Smooth muscle cell (in vitro differentiated cells): ENCODE data around the gene PRSS16. TPM values are rescaled to one million over a fixed set of nuclear protein-coding genes. Genes with fewer than 3 reads are reported as not detected.

Source experiments
- DNase-seq: peaks from one replicate; lab custom pipeline; 2025; ENCODE audit not compliant: unreplicated experiment; lab: John Stamatoyannopoulos, UW
- H2AFZ ChIP-seq: fragments of 200-600 bp; sonication (generic); 2 replicates; pipeline ENCODE4 v1.6.0; 2016; ENCODE audit warnings: antibody characterized with exemption, low read depth, mild to moderate bottlenecking
- H3F3A ChIP-seq: fragments of 200-600 bp; sonication (generic); 2 replicates; pipeline ENCODE4 v1.6.0; 2017; ENCODE audit warnings: antibody characterized with exemption, low read depth
- H3K27ac ChIP-seq: fragments of 200-600 bp; sonication (generic); 2 replicates; pipeline ENCODE4 v1.5.1; 2016; ENCODE audit warnings: low read depth, mild to moderate bottlenecking
- H3K27me3 ChIP-seq: fragments of 200-600 bp; sonication (generic); 2 replicates; pipeline ENCODE4 v1.6.1; 2016; ENCODE audit warnings: low read depth, mild to moderate bottlenecking
- H3K36me3 ChIP-seq: fragments of 200-600 bp; sonication (generic); 2 replicates; pipeline ENCODE4 v1.5.1; 2016; ENCODE audit warnings: low read depth
- H3K4me1 ChIP-seq: fragments of 200-600 bp; sonication (generic); 2 replicates; pipeline ENCODE4 v1.5.1; 2016; ENCODE audit warnings: low read depth
- H3K4me2 ChIP-seq: fragments of 200-600 bp; sonication (generic); 2 replicates; pipeline ENCODE4 v1.6.0; 2016; ENCODE audit warnings: mild to moderate bottlenecking
- H3K4me3 ChIP-seq: fragments of 200-600 bp; sonication (generic); 2 replicates; pipeline ENCODE4 v1.5.1; 2016; ENCODE audit warnings: mild to moderate bottlenecking
- H3K79me2 ChIP-seq: fragments of 200-600 bp; sonication (generic); 2 replicates; pipeline ENCODE4 v1.6.0; 2016; ENCODE audit warnings: low read depth, mild to moderate bottlenecking
- H3K9ac ChIP-seq: fragments of 200-600 bp; sonication (generic); 2 replicates; pipeline ENCODE4 v1.6.0; 2016; ENCODE audit warnings: low read depth
- H3K9me3 ChIP-seq: fragments of 200-600 bp; sonication (generic); replicated peaks from 2 replicates; pipeline ENCODE4 v1.5.1; 2016; ENCODE audit warnings: low read depth
- H4K20me1 ChIP-seq: fragments of 200-600 bp; sonication (generic); 2 replicates; pipeline ENCODE4 v1.6.0; 2016; ENCODE audit warnings: low read depth
- WGBS: methylation state at CpG from one replicate; pipeline ENCODE4 v1.1.7; 2016; ENCODE audit warnings: low lambda C conversion rate; 5-methylcytosine and 5-hydroxymethylcytosine counted together
- polyA plus RNA-seq: library from polyadenylated mRNA; unstranded; fragments of >200 nt; fragmentation: Nextera tagmentation; extraction: Ambion mirVana; gene quantifications from 2 replicates; pipeline ENCODE4 v1.2.1, GENCODE V29; 2016
- total RNA-seq: library from RNA; depleted of rRNA; stranded (reverse); fragments of >200 nt; gene quantifications from 2 replicates; pipeline ENCODE4 v1.2.3, GENCODE V29; 2014
- TF ChIP-seq, protein P1 (sequence below): fragments of 200-600 bp; sonication (generic); IDR thresholded peaks from 2 replicates; pipeline ENCODE4 v1.5.1; 2017; ENCODE audit warnings: borderline replicate concordance, mild to moderate bottlenecking, antibody characterized with exemption; ENCODE audit not compliant: insufficient read depth, poor library complexity, severe bottlenecking

Gene PRSS16
- total and polyA plus RNA-seq, 2 experiments from 2014 or later = 2.8 to 7.6 TPM

DNA sequence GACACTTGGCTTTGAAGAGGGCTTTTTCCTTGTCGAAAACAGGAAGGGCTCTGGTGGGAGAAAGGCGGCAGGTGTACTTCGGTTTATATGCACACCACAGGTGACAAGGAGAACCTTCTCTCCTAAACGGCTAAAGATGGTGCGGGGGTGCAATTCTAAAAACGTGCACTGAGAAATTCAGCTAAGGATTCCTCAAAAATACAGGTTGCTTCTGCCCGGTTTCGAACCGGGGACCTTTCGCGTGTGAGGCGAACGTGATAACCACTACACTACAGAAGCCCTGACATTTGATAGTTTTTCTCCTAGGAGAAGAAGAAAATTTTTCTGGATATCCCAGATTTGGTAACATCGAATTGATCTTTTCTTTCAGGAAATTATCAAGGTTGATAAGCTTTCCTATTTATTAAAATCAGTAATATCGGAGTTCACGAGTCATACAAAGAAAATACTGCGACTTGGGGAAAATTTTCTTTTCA is 32.6 kb downstream of the PRSS16 start:
- H3K4me3 ChIP-seq = peak overlapping the region; percentile 74
- H2AFZ ChIP-seq = peak overlapping the region; percentile 92
- H3K27ac ChIP-seq = peak overlapping the region; percentile 32
- peaks cover 5% of the 10 kb centered on the region for H3K4me1 ChIP-seq
- H3K9ac ChIP-seq = peak overlapping the region; percentile 65
- 1% methylated on average over 17 of the region's 17 CpGs for WGBS
- no peak for DNase-seq
- H3F3A ChIP-seq = no peaks in the 10 kb centered on the region
- no peaks in the 10 kb centered on the region for H3K9me3 ChIP-seq
- no peaks in the 10 kb centered on the region for H3K27me3 ChIP-seq
- TF ChIP-seq, protein P1, sequence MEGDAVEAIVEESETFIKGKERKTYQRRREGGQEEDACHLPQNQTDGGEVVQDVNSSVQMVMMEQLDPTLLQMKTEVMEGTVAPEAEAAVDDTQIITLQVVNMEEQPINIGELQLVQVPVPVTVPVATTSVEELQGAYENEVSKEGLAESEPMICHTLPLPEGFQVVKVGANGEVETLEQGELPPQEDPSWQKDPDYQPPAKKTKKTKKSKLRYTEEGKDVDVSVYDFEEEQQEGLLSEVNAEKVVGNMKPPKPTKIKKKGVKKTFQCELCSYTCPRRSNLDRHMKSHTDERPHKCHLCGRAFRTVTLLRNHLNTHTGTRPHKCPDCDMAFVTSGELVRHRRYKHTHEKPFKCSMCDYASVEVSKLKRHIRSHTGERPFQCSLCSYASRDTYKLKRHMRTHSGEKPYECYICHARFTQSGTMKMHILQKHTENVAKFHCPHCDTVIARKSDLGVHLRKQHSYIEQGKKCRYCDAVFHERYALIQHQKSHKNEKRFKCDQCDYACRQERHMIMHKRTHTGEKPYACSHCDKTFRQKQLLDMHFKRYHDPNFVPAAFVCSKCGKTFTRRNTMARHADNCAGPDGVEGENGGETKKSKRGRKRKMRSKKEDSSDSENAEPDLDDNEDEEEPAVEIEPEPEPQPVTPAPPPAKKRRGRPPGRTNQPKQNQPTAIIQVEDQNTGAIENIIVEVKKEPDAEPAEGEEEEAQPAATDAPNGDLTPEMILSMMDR = no peak
- H3K79me2 ChIP-seq = no peaks in the 10 kb centered on the region
- H4K20me1 ChIP-seq = no peaks in the 10 kb centered on the region
- H3K4me2 ChIP-seq = peak overlapping the region; percentile 87
- H3K36me3 ChIP-seq = no peaks in the 10 kb centered on the region

DNA sequence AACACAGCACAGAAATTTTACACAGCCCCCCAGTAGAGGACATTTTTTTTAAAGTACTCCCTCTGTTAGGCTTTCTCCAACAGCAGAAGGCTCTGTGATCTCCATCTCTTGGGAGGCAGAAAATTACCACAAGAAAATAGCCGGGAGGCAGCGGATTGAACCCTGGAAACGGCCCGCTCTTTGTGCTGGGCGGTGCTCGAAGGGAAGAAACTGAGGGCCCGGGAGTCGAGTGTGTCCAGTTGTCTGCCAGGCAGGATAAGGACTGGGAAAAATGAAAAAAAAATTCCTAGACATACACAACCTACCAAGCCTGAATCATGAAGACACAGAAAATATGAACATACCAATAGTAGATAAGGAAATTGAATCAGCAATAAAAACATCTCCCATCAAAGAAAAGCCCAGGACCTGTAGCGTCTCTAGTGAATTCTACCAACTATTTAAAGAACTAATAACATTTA is 33.1 kb downstream of the PRSS16 start:
- WGBS = 1% methylated on average over 9 of the region's 9 CpGs
- H3K27ac ChIP-seq = peak overlapping the region; percentile 32
- peak overlapping the region; percentile 87 for H3K4me2 ChIP-seq
- no peaks in the 10 kb centered on the region for H3K36me3 ChIP-seq
- TF ChIP-seq, protein P1 = no peak
- peak overlapping the region; percentile 92 for H2AFZ ChIP-seq
- no peaks in the 10 kb centered on the region for H3K27me3 ChIP-seq
- H3K9me3 ChIP-seq = no peaks in the 10 kb centered on the region
- peak overlapping the region; percentile 65 for H3K9ac ChIP-seq
- peaks cover 5% of the 10 kb centered on the region for H3K4me1 ChIP-seq
- H3K4me3 ChIP-seq = peak overlapping the region; percentile 74
- H3F3A ChIP-seq = no peaks in the 10 kb centered on the region
- no peaks in the 10 kb centered on the region for H4K20me1 ChIP-seq
- DNase-seq = no peak
- no peaks in the 10 kb centered on the region for H3K79me2 ChIP-seq

DNA sequence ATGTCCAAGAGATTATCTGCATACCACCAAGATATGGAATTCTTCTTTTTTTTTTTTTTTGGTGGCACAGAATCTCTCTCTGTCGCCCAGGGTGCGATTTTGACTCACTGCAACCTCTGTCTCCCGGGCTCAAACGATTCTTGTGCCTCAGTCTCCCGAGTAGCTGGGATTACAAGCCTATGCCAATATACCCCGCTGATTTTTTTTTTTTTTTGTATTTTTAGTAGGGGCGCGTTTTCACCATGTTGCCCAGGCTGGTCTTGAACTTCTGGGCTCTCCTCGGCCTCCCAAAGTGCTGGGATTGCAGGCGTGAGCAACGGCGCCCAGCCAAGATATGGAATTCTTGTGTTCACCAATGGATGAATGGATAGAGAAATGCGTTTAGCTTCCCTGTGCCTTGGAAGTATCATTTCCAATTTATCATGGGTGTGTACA is 33.6 kb downstream of the PRSS16 start:
- Histone ChIP-seq H2AFZ (peak overlapping the region; percentile 92), H3K4me1 (peaks cover 5% of the 10 kb centered on the region), H3K9me3 (no peaks in the 10 kb centered on the region), H3K27me3 (no peaks in the 10 kb centered on the region), H3K79me2 (no peaks in the 10 kb centered on the region), H3K4me3 (peak overlapping the region; percentile 74), H4K20me1 (no peaks in the 10 kb centered on the region), H3K9ac (no peak overlapping the region), H3F3A (no peaks in the 10 kb centered on the region), H3K4me2 (peak overlapping the region; percentile 87), H3K36me3 (no peaks in the 10 kb centered on the region), H3K27ac (no peak overlapping the region)
- TF ChIP-seq, protein P1 = no peak
- no peak for DNase-seq
- 5% methylated on average over 13 of the region's 13 CpGs for WGBS

DNA sequence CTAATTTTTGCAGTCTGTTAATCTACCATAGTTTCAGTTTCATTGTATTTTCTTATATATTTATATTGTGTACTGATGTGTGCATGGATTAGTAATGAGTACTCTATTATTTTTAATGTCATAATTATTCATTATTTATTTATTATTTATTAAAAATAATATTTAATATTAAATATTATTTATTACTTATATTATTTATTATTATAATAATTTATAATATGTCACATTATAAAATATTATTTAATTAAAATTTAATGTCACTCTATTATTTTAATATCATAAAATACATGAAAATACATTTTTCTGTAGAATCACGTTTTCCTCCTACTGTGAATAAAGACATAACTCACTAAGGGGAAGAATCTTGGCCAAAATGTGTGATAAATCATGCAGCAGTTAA is 34.1 kb downstream of the PRSS16 start:
- no peaks in the 10 kb centered on the region for H3K36me3 ChIP-seq
- H3F3A ChIP-seq = no peaks in the 10 kb centered on the region
- H3K9ac ChIP-seq = no peak overlapping the region
- H4K20me1 ChIP-seq = no peaks in the 10 kb centered on the region
- H3K27me3 ChIP-seq = no peaks in the 10 kb centered on the region
- TF ChIP-seq, protein P1 = no peak
- peak overlapping the region; percentile 87 for H3K4me2 ChIP-seq
- no peaks in the 10 kb centered on the region for H3K9me3 ChIP-seq
- peaks cover 5% of the 10 kb centered on the region for H3K4me1 ChIP-seq
- no peak overlapping the region for H3K27ac ChIP-seq
- H3K79me2 ChIP-seq = no peaks in the 10 kb centered on the region
- 91% methylated on average over 1 of the region's 1 CpG for WGBS
- DNase-seq = no peak
- peak overlapping the region; percentile 74 for H3K4me3 ChIP-seq
- no peak overlapping the region for H2AFZ ChIP-seq
